MM.1S (cell line): ENCODE results near the gene CCL5.

Source experiments
- DNase-seq: peaks from one replicate; pipeline ENCODE4 v3.0.0-alpha.2; 2015
- H2AFZ ChIP-seq: fragments of 300-600 bp; sonication (generic); 2 replicates; pipeline ENCODE4 v1.6.0; 2016; ENCODE audit warnings: antibody characterized with exemption, low read length
- H3F3A ChIP-seq: fragments of 300-600 bp; sonication (generic); 2 replicates; pipeline ENCODE4 v1.6.1; 2016; ENCODE audit warnings: mild to moderate bottlenecking, antibody characterized with exemption, low read length, moderate library complexity, mixed read lengths; ENCODE audit not compliant: insufficient read depth
- H3K27ac ChIP-seq: fragments of 300-600 bp; sonication (generic); 2 replicates; pipeline ENCODE4 v1.5.1; 2016; ENCODE audit warnings: mild to moderate bottlenecking, low read length
- H3K27me3 ChIP-seq: fragments of 300-600 bp; sonication (generic); replicated peaks from 2 replicates; pipeline ENCODE4 v1.6.0; 2016; ENCODE audit warnings: low read length; ENCODE audit not compliant: insufficient read depth
- H3K36me3 ChIP-seq: fragments of 300-600 bp; sonication (generic); replicated peaks from 2 replicates; pipeline ENCODE4 v1.6.1; 2016; ENCODE audit warnings: mild to moderate bottlenecking, low read length, mixed read lengths; ENCODE audit not compliant: insufficient read depth
- H3K4me1 ChIP-seq: fragments of 300-600 bp; sonication (generic); 2 replicates; pipeline ENCODE4 v1.6.1; 2016; ENCODE audit warnings: low read length, mixed read lengths
- H3K4me2 ChIP-seq: fragments of 300-600 bp; sonication (generic); 2 replicates; pipeline ENCODE4 v1.6.0; 2016; ENCODE audit warnings: low read depth, low read length
- H3K4me3 ChIP-seq: fragments of 300-600 bp; sonication (generic); 2 replicates; pipeline ENCODE4 v1.5.1; 2016; ENCODE audit warnings: low read length, mixed read lengths
- H3K79me2 ChIP-seq: fragments of 300-600 bp; sonication (generic); 2 replicates; pipeline ENCODE4 v1.6.1; 2016; ENCODE audit warnings: mixed run types, low read length, mixed read lengths
- H3K9ac ChIP-seq: fragments of 300-600 bp; sonication (generic); 2 replicates; pipeline ENCODE4 v1.6.1; 2016; ENCODE audit warnings: low read length, mixed read lengths
- H3K9me2 ChIP-seq: fragments of 300-600 bp; sonication (generic); replicated peaks from 2 replicates; pipeline ENCODE4 v1.6.1; 2016; ENCODE audit warnings: mild to moderate bottlenecking, low read length, mixed read lengths; ENCODE audit not compliant: insufficient read depth
- H3K9me3 ChIP-seq: fragments of 300-600 bp; sonication (generic); replicated peaks from 2 replicates; pipeline ENCODE4 v1.6.1; 2016; ENCODE audit warnings: mild to moderate bottlenecking, low read length, mixed read lengths; ENCODE audit not compliant: insufficient read depth
- H4K20me1 ChIP-seq: fragments of 300-600 bp; sonication (generic); 2 replicates; pipeline ENCODE4 v1.6.1; 2016; ENCODE audit warnings: mild to moderate bottlenecking, low read length, moderate library complexity, mixed read lengths; ENCODE audit not compliant: insufficient read depth
- CTCF ChIP-seq: fragments of 300-600 bp; sonication (generic); IDR thresholded peaks from 2 replicates; pipeline ENCODE4 v1.5.1; 2016; ENCODE audit warnings: antibody characterized with exemption, low read length, mixed read lengths
- EZH2 ChIP-seq: fragments of 300-600 bp; sonication (generic); optimal IDR thresholded peaks from 2 replicates; pipeline ENCODE3; 2017; ENCODE audit warnings: low read depth, mild to moderate bottlenecking, antibody characterized with exemption, low read length, mixed read lengths
- EZH2phosphoT487 ChIP-seq: fragments of 300-600 bp; sonication (generic); IDR thresholded peaks from 2 replicates; pipeline ENCODE4 v1.6.1; 2018; ENCODE audit warnings: antibody characterized with exemption, low read length

The CCL5 gene

GRCh38 chr17:35841505-35841904 lies 38.7 kb downstream of the CCL5 start:
- TF ChIP-seq CTCF: no peak
- TF ChIP-seq EZH2: no peak
- no peak for TF ChIP-seq EZH2phosphoT487
- Histone ChIP-seq H3K9me3 (no peaks in the 10 kb centered on the region), H4K20me1 (no peaks in the 10 kb centered on the region; the same call in 1 of the 2 replicates), H3K36me3 (peaks cover 27% of the 10 kb centered on the region), H2AFZ (no peak overlapping the region), H3K9ac (no peak overlapping the region), H3F3A (no peaks in the 10 kb centered on the region), H3K27ac (no peak overlapping the region), H3K4me3 (no peak overlapping the region), H3K4me2 (no peak overlapping the region), H3K9me2 (no peaks in the 10 kb centered on the region), H3K27me3 (no peaks in the 10 kb centered on the region), H3K4me1 (no peaks in the 10 kb centered on the region), H3K79me2 (peaks cover 8% of the 10 kb centered on the region; the same call in 1 of the 2 replicates)
- no peak for DNase-seq

- no peak for TF ChIP-seq EZH2
- TF ChIP-seq CTCF: no peak
- TF ChIP-seq EZH2phosphoT487: no peak
- H3F3A ChIP-seq: no peaks in the 10 kb centered on the region
- no peaks in the 10 kb centered on the region for H3K9me3 ChIP-seq
- no peak for DNase-seq
- no peaks in the 10 kb centered on the region; the same call in 1 of the 2 replicates for H4K20me1 ChIP-seq
- no peak overlapping the region for H3K9ac ChIP-seq
- no peaks in the 10 kb centered on the region for H3K27me3 ChIP-seq
- no peaks in the 10 kb centered on the region for H3K9me2 ChIP-seq
- no peak overlapping the region for H3K27ac ChIP-seq
- H3K36me3 ChIP-seq: peaks cover 31% of the 10 kb centered on the region
- H3K79me2 ChIP-seq: peaks cover 12% of the 10 kb centered on the region; the same call in 1 of the 2 replicates
- no peak overlapping the region for H2AFZ ChIP-seq
- no peaks in the 10 kb centered on the region for H3K4me1 ChIP-seq
- H3K4me3 ChIP-seq: no peak overlapping the region
- no peak overlapping the region for H3K4me2 ChIP-seq
These were observed 39.1 kb downstream of the CCL5 start for GRCh38 chr17:35841101-35841500.

GRCh38 chr17:35825206-35825605 lies 55.0 kb downstream of the CCL5 start:
- no peak overlapping the region for H3K27ac ChIP-seq
- no peak overlapping the region for H2AFZ ChIP-seq
- H3K4me1 ChIP-seq: no peaks in the 10 kb centered on the region
- no peaks in the 10 kb centered on the region for H3K27me3 ChIP-seq
- peaks cover 47% of the 10 kb centered on the region for H3K79me2 ChIP-seq
- H3K4me2 ChIP-seq: no peak overlapping the region
- H3K9me2 ChIP-seq: no peaks in the 10 kb centered on the region
- no peaks in the 10 kb centered on the region for H3F3A ChIP-seq
- H4K20me1 ChIP-seq: no peaks in the 10 kb centered on the region
- no peak overlapping the region for H3K4me3 ChIP-seq
- H3K36me3 ChIP-seq: peaks cover 28% of the 10 kb centered on the region; the same call in 1 of the 2 replicates
- no peak for DNase-seq
- H3K9me3 ChIP-seq: no peaks in the 10 kb centered on the region
- H3K9ac ChIP-seq: no peak overlapping the region
- TF ChIP-seq CTCF (no peak), EZH2 (no peak), EZH2phosphoT487 (no peak)
